Karpas-422 (cell line): ENCODE measurements around the gene PDZD2. TPM values are rescaled to one million over a fixed set of nuclear protein-coding genes. Genes with fewer than 3 reads are reported as not detected.

Experiments used
- DNase-seq: peaks from one replicate; pipeline ENCODE4 v3.0.0-alpha.2; 2015
- H2AFZ ChIP-seq: fragments of 200-600 bp; sonication (generic); 2 replicates; pipeline ENCODE4 v1.6.1; 2014; ENCODE audit warnings: antibody characterized with exemption, low read length, mixed read lengths
- H3K27ac ChIP-seq: fragments of 200-600 bp; sonication (generic); 2 replicates; pipeline ENCODE4 v1.5.1; 2014; ENCODE audit warnings: mild to moderate bottlenecking, low read length, moderate library complexity
- H3K27me3 ChIP-seq: fragments of 200-600 bp; sonication (generic); 2 replicates; pipeline ENCODE4 v1.6.1; 2014; ENCODE audit warnings: low read length, mixed read lengths
- H3K36me3 ChIP-seq: fragments of 200-600 bp; sonication (generic); 2 replicates; pipeline ENCODE4 v1.6.1; 2014; ENCODE audit warnings: low read length, mixed read lengths; ENCODE audit not compliant: insufficient read depth
- H3K4me1 ChIP-seq: fragments of 200-600 bp; sonication (generic); 2 replicates; pipeline ENCODE4 v1.6.1; 2014; ENCODE audit warnings: mild to moderate bottlenecking, low read length, mixed read lengths
- H3K4me2 ChIP-seq: fragments of 200-600 bp; sonication (generic); 2 replicates; pipeline ENCODE4 v1.6.1; 2014; ENCODE audit warnings: low read length, low read depth, mild to moderate bottlenecking; ENCODE audit not compliant: poor library complexity, severe bottlenecking
- H3K4me3 ChIP-seq: fragments of 200-600 bp; sonication (generic); 2 replicates; pipeline ENCODE4 v1.5.1; 2014; ENCODE audit warnings: mild to moderate bottlenecking, antibody characterized with exemption, low read length, mixed read lengths
- H3K79me2 ChIP-seq: fragments of 200-600 bp; sonication (generic); 2 replicates; pipeline ENCODE4 v1.6.1; 2014; ENCODE audit warnings: mild to moderate bottlenecking, low read length, mixed read lengths
- H3K9ac ChIP-seq: fragments of 200-600 bp; sonication (generic); 2 replicates; pipeline ENCODE4 v1.6.0; 2014; ENCODE audit warnings: low read length
- H3K9me2 ChIP-seq: fragments of 200-600 bp; sonication (generic), shearing (Covaris generic); replicated peaks from 2 replicates; pipeline ENCODE4 v1.6.0; 2014; ENCODE audit warnings: mild to moderate bottlenecking, low read length, moderate library complexity; ENCODE audit not compliant: insufficient read depth
- H3K9me3 ChIP-seq: fragments of 300-700, 200-600 bp; sonication (generic); 2 replicates; pipeline ENCODE4 v1.6.1; 2014; ENCODE audit warnings: low read length, mixed read lengths
- H4K20me1 ChIP-seq: fragments of 200-600 bp; sonication (generic); 2 replicates; pipeline ENCODE4 v1.6.1; 2014; ENCODE audit warnings: mild to moderate bottlenecking, antibody characterized with exemption, low read length, low read depth; ENCODE audit not compliant: insufficient read depth
- total RNA-seq: library from RNA; depleted of rRNA; stranded (reverse); fragments of >200 nt; shearing (Covaris generic); gene quantifications from 2 replicates; pipeline ENCODE4 v1.2.3, GENCODE V29; 2014; ENCODE audit warnings: low replicate concordance

Gene PDZD2
- total RNA-seq, 1 experiment from 2014 or later, result not detected

DNA sequence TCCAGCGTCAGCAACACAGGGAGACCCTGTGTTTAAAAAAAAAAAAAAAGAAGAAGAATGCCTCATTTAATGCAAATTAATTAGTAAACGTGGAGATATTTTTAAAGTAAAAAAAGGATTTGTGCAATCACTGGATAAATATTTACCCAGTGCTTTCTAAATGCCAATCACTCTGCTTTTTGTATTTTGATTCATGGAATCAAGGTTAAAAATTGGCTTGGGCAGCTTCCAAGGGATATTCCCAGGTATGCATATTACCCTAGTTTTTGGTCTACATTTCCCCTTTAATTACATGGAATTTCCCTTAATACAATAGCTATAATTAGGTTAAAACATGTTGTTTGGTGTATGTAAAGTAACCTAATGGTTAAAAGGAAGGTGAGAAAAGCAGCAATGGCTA is 31.4 kb upstream of the PDZD2 start:
- H3K4me2 ChIP-seq, result no peak overlapping the region
- no peak overlapping the region for H2AFZ ChIP-seq
- no peak overlapping the region for H3K9ac ChIP-seq
- H3K79me2 ChIP-seq, result no peaks in the 10 kb centered on the region
- no peaks in the 10 kb centered on the region for H4K20me1 ChIP-seq
- no peaks in the 10 kb centered on the region for H3K4me1 ChIP-seq
- DNase-seq, result no peak
- H3K9me3 ChIP-seq, result no peaks in the 10 kb centered on the region
- no peak overlapping the region for H3K27ac ChIP-seq
- no peaks in the 10 kb centered on the region for H3K9me2 ChIP-seq
- no peak overlapping the region for H3K4me3 ChIP-seq
- H3K27me3 ChIP-seq, result no peaks in the 10 kb centered on the region
- H3K36me3 ChIP-seq, result no peaks in the 10 kb centered on the region

DNA sequence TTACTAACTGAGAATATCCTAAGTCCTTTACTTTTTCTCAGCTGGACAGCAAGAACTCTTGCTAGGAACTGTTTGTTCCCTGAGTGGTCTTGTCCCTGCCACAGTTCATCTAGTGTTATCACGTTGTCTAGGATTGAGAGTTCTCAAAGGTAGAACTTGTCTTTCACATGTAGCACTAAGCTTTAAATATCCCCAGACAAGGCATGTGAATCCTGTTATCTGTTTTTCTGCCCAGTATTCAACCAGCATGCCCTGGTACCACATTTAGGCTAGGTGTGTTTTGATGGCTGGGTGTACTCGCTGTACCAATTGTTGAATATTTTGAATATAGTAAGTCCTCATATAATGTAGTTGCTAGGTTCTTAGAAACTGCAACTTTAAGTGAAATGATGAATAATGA is 27.9 kb upstream of the PDZD2 start:
- H3K4me3 ChIP-seq, result no peak overlapping the region
- H3K4me2 ChIP-seq, result no peak overlapping the region
- no peak overlapping the region for H2AFZ ChIP-seq
- H3K9me3 ChIP-seq, result no peaks in the 10 kb centered on the region
- no peak overlapping the region for H3K27ac ChIP-seq
- H3K4me1 ChIP-seq, result no peaks in the 10 kb centered on the region
- no peaks in the 10 kb centered on the region for H4K20me1 ChIP-seq
- H3K9ac ChIP-seq, result no peak overlapping the region
- no peak for DNase-seq
- no peaks in the 10 kb centered on the region for H3K79me2 ChIP-seq
- no peaks in the 10 kb centered on the region for H3K36me3 ChIP-seq
- H3K27me3 ChIP-seq, result no peaks in the 10 kb centered on the region
- no peaks in the 10 kb centered on the region for H3K9me2 ChIP-seq

DNA sequence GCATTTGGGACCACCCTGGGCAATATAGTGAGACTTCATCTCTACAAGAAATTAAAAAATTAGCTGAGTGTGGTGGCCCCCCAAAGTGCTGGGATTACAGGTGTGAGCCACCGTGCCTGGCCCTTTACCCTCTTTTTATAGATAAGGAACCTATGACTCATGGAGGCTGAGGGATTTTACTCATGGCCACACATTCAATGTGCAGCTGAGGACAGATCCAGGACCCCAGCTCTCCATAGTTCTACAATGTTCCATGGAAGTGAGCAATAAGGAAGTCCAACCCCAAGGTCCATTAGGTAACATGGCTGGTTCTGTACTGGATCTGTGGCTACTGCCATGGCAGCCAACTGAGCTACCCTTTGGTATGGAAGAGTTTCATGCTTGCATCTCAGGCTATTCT is 25.3 kb upstream of the PDZD2 start:
- Histone ChIP-seq H3K27me3 (no peaks in the 10 kb centered on the region), H3K27ac (no peak overlapping the region), H3K9ac (no peak overlapping the region), H3K4me3 (no peak overlapping the region), H3K79me2 (no peaks in the 10 kb centered on the region), H3K4me1 (no peaks in the 10 kb centered on the region), H3K4me2 (no peak overlapping the region), H3K9me2 (no peaks in the 10 kb centered on the region), H3K9me3 (no peaks in the 10 kb centered on the region), H3K36me3 (no peaks in the 10 kb centered on the region), H4K20me1 (no peaks in the 10 kb centered on the region), H2AFZ (no peak overlapping the region)
- no peak for DNase-seq

DNA sequence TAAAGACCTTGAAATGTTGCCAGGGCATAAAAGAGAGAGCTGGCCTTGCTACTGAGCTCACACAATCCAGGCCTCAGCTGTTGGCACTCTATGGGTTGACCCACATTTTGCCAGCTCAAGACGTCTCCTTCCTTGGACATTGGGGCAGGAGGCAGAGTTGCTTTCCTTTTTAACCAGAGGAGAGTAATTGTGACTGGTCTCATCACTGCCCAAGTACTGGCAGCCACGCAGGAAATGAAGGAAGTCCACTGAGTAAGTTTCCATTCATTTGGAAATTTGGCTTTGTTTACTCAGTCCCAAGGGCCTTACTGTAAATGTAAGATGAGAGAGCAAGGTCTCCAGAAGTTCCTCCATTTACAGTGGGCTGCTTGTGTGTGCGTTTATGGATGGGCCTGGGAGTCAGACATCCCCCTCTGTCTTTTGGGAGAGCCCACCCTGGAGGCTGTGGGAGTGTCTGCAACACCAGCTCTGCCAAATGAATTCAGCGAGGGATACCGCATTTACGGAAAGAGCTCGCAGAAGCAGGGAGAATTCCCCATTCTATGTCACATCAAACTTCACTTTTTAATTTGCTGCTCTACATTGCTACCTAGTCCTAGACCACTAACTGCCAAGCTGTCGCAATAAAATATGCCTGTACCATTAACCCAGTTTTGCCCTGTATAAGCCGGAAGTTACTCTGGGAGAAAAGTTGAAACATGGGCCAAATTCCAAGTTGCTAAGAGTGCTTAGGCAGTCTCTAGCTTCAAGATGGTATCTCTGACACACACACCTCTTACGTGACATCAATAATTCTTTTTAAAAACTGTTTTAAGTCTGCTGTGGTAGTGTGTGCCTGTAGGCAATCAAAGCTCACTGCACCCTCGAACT is 24.5 kb upstream of the PDZD2 start:
- Histone ChIP-seq H4K20me1 (no peaks in the 10 kb centered on the region), H3K4me2 (no peak overlapping the region), H2AFZ (no peak overlapping the region), H3K27me3 (no peaks in the 10 kb centered on the region), H3K9ac (no peak overlapping the region), H3K9me2 (no peaks in the 10 kb centered on the region), H3K4me1 (no peaks in the 10 kb centered on the region), H3K4me3 (no peak overlapping the region), H3K27ac (no peak overlapping the region), H3K9me3 (no peaks in the 10 kb centered on the region), H3K79me2 (no peaks in the 10 kb centered on the region), H3K36me3 (no peaks in the 10 kb centered on the region)
- no peak for DNase-seq

DNA sequence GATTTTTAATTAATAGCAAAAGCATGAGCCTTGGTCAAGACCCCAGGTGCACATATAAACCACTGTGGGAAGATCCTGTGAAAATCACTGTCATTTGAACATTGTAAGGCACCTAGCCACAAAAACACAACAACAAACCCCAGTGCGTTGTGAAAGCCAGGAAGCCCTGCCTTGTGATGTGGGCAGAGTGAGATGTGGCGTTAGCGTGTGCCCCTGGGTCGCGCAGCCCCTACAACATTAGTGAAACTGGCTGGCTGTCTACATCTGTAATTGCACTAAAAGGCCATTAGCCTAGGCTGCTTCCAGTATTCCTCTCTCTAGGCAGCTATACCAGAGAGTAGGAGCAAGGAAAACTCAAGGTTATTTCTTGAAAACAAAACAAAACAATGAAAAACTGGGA is 21.1 kb upstream of the PDZD2 start:
- no peak overlapping the region for H3K4me3 ChIP-seq
- H4K20me1 ChIP-seq, result no peaks in the 10 kb centered on the region
- no peak overlapping the region for H3K27ac ChIP-seq
- no peaks in the 10 kb centered on the region for H3K4me1 ChIP-seq
- no peak overlapping the region for H3K9ac ChIP-seq
- H3K9me2 ChIP-seq, result no peaks in the 10 kb centered on the region
- no peaks in the 10 kb centered on the region for H3K36me3 ChIP-seq
- no peaks in the 10 kb centered on the region for H3K9me3 ChIP-seq
- H3K4me2 ChIP-seq, result no peak overlapping the region
- no peak overlapping the region for H2AFZ ChIP-seq
- no peaks in the 10 kb centered on the region for H3K27me3 ChIP-seq
- DNase-seq, result no peak
- no peaks in the 10 kb centered on the region for H3K79me2 ChIP-seq

DNA sequence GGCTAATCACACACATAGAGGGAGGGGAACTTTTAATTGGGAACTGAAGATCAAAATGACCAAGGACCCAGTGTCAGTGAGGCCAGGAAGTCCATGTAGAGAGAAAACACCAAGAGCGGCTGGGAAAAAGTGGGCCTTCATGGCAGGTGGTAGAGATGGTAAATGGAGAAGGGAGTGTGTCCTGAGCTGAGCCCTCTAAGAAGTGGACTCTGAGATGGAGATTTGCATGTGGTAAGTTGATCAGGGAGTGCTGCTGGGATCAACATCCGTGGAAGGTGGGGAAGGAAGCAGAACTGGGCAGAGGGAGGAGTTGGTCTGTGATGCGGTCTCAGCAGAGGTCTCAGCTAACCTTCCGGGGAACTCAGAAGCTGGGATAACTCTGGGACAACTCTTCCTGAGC is 18.9 kb upstream of the PDZD2 start:
- no peak for DNase-seq
- Histone ChIP-seq H3K4me1 (no peaks in the 10 kb centered on the region), H3K4me3 (no peak overlapping the region), H2AFZ (no peak overlapping the region), H3K27me3 (no peaks in the 10 kb centered on the region), H3K79me2 (no peaks in the 10 kb centered on the region), H3K27ac (no peak overlapping the region), H3K9ac (no peak overlapping the region), H3K9me3 (no peaks in the 10 kb centered on the region), H3K4me2 (no peak overlapping the region), H4K20me1 (no peaks in the 10 kb centered on the region), H3K36me3 (no peaks in the 10 kb centered on the region), H3K9me2 (no peaks in the 10 kb centered on the region)

DNA sequence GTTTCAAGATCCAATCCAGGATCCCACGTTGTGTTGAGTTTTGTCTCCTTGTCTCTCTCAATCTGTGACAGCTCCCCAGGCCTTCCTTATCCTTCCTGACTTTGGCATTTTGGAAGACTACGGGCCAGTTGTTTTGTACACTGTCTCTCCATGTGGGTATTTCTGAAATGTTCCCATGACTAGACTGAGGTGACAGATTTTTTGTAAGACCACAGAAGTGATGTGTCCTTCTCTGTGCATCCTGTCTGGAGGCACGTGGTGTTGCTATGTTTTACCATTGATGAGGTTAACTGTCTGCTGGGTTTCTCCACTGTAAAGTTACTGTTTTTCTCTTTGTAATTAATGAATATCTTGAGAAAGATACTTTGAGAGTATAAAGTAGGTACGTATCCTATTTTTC is 15.7 kb upstream of the PDZD2 start:
- no peaks in the 10 kb centered on the region for H3K27me3 ChIP-seq
- no peaks in the 10 kb centered on the region for H3K4me1 ChIP-seq
- H3K9me2 ChIP-seq, result no peaks in the 10 kb centered on the region

DNA sequence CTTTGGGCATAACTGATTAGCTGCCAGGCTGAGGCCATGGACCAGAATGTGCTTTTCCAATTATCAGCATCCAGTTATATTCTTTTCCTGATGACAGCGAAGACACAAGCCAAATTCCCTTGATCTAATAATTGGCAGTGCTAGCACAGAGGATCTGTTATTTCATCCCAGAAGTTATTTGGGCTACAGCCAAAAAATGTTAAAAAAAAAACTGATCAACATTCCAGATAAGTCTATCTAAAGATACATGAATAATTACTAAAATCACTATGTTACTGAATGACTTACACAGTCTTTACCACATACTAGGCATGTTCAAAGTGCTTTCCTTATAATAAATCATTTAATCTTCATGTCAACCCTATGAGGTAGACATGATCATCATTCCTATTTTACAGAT is 13.5 kb upstream of the PDZD2 start:
- no peaks in the 10 kb centered on the region for H3K9me3 ChIP-seq
- H3K9ac ChIP-seq, result no peak overlapping the region
- no peak for DNase-seq
- no peaks in the 10 kb centered on the region for H4K20me1 ChIP-seq
- no peak overlapping the region for H2AFZ ChIP-seq
- no peak overlapping the region for H3K4me3 ChIP-seq
- H3K9me2 ChIP-seq, result no peaks in the 10 kb centered on the region
- no peak overlapping the region for H3K4me2 ChIP-seq
- H3K27ac ChIP-seq, result no peak overlapping the region
- no peaks in the 10 kb centered on the region for H3K36me3 ChIP-seq
- H3K79me2 ChIP-seq, result no peaks in the 10 kb centered on the region
- no peaks in the 10 kb centered on the region for H3K27me3 ChIP-seq
- H3K4me1 ChIP-seq, result no peaks in the 10 kb centered on the region

More for the DNA sequence above, 15.7 kb upstream of the PDZD2 start:
- Histone ChIP-seq H3K9ac (no peak overlapping the region), H4K20me1 (no peaks in the 10 kb centered on the region), H3K4me2 (no peak overlapping the region), H3K79me2 (no peaks in the 10 kb centered on the region), H3K9me3 (no peaks in the 10 kb centered on the region), H3K36me3 (no peaks in the 10 kb centered on the region), H3K27ac (no peak overlapping the region), H3K4me3 (no peak overlapping the region), H2AFZ (no peak overlapping the region)
- no peak for DNase-seq
